OCI-LY7 (cell line): Measurements from ENCODE around the gene GPRC5A. TPM values are rescaled to one million over a fixed set of nuclear protein-coding genes. Genes with fewer than 3 reads are reported as not detected.

Experiments used
- BruUV-seq: library from RNA; stranded (reverse); fragments of 400-500 nt; replicated peaks from 2 replicates; lab custom pipeline; 2021; lab: Mats Ljungman, UMichigan
- CTCF ChIA-PET: fragments of 300-600 bp; sonication (Branson Sonifier 250); formaldehyde crosslinking; loops from one replicate; lab custom pipeline; 2022; ENCODE audit warnings: antibody characterized with exemption; ENCODE audit not compliant: unreplicated experiment; lab: Charles Lee
- POLR2A ChIA-PET: fragments of 300-600 bp; sonication (Branson Sonifier 250); formaldehyde crosslinking; loops from one replicate; lab custom pipeline; 2022; ENCODE audit warnings: antibody characterized with exemption; lab: Charles Lee
- DNase-seq: peaks from one replicate; pipeline ENCODE4 v3.0.0-alpha.2; 2015; ENCODE audit warnings: low spot score
- H2AFZ ChIP-seq: fragments of 200-600 bp; sonication (generic), shearing (Covaris generic); 2 replicates; pipeline ENCODE4 v1.6.1; 2014; ENCODE audit warnings: mild to moderate bottlenecking, antibody characterized with exemption, low read length, moderate library complexity
- H3K27ac ChIP-seq: fragments of 200-600 bp; sonication (generic); 2 replicates; pipeline ENCODE4 v1.5.1; 2014; ENCODE audit warnings: mixed run types, low read depth, mild to moderate bottlenecking, moderate library complexity, low read length, inconsistent platforms; ENCODE audit not compliant: poor library complexity, severe bottlenecking
- H3K36me3 ChIP-seq: fragments of 200-600 bp; sonication (generic); 2 replicates; pipeline ENCODE4 v1.6.1; 2014; ENCODE audit warnings: mild to moderate bottlenecking, antibody characterized with exemption, low read length, moderate library complexity, mixed read lengths; ENCODE audit not compliant: insufficient read depth
- H3K4me1 ChIP-seq: fragments of 200-600 bp; sonication (generic); 2 replicates; pipeline ENCODE4 v1.5.1; 2014; ENCODE audit warnings: mild to moderate bottlenecking, low read length; ENCODE audit not compliant: insufficient read depth, poor library complexity, severe bottlenecking
- H3K4me2 ChIP-seq: fragments of 200-600 bp; sonication (generic); 2 replicates; pipeline ENCODE4 v1.6.1; 2014; ENCODE audit warnings: mild to moderate bottlenecking, low read length
- H3K4me3 ChIP-seq: fragments of 200-600 bp; sonication (generic); 2 replicates; pipeline ENCODE4 v1.5.1; 2014; ENCODE audit warnings: mild to moderate bottlenecking, low read depth, low read length; ENCODE audit not compliant: poor library complexity, severe bottlenecking
- H3K79me2 ChIP-seq: fragments of 200-600 bp; sonication (generic); 2 replicates; pipeline ENCODE4 v1.6.1; 2016; ENCODE audit warnings: low read depth, mild to moderate bottlenecking, low read length, moderate library complexity, mixed read lengths; ENCODE audit not compliant: insufficient read depth
- H3K9me2 ChIP-seq: fragments of 200-600 bp; sonication (generic); 2 replicates; pipeline ENCODE4 v1.6.1; 2016; ENCODE audit warnings: mild to moderate bottlenecking, low read length, mixed read lengths; ENCODE audit not compliant: insufficient read depth
- H3K9me3 ChIP-seq: fragments of 200-600 bp; sonication (generic); 2 replicates; pipeline ENCODE4 v1.6.1; 2014; ENCODE audit warnings: mild to moderate bottlenecking, mixed run types, low read length, mixed read lengths
- H4K20me1 ChIP-seq: fragments of 200-600 bp; sonication (generic); 2 replicates; pipeline ENCODE4 v1.6.1; 2014; ENCODE audit warnings: mild to moderate bottlenecking, antibody characterized with exemption, low read length, moderate library complexity, mixed read lengths; ENCODE audit not compliant: insufficient read depth
- EZH2phosphoT487 ChIP-seq: fragments of 200-600 bp; sonication (generic); IDR thresholded peaks from 2 replicates; pipeline ENCODE4 v1.6.1; 2018; ENCODE audit warnings: low read depth, borderline replicate concordance, mild to moderate bottlenecking, mixed run types, antibody characterized with exemption, low read length, moderate library complexity, mixed read lengths
- intact Hi-C: fragments of 100-400 bp; cut with micrococcal nuclease; formaldehyde crosslinking; loops from one replicate; pipeline ENCODE4 v1.10.0; 2022; ENCODE audit not compliant: unreplicated experiment
- total RNA-seq, 2 experiments: library from RNA; depleted of rRNA in 1 of 2; stranded (reverse); fragments of >200 nt in 1 of 2; shearing (Covaris generic) in 1 of 2; gene quantifications; 2 replicates each; pipeline ENCODE4 v1.2.3, GENCODE V29; 2014 to 2022
- TF ChIP-seq, protein P1 (sequence below): fragments of 200-600 bp; sonication (generic); conservative IDR thresholded peaks from 2 replicates; pipeline ENCODE4 v1.5.1; 2014; ENCODE audit warnings: mild to moderate bottlenecking, antibody characterized with exemption, low read length, moderate library complexity, mixed read lengths

GPRC5A gene
- total RNA-seq, 2 experiments from 2014 or later = 0.25 TPM; not detected in 1

DNA sequence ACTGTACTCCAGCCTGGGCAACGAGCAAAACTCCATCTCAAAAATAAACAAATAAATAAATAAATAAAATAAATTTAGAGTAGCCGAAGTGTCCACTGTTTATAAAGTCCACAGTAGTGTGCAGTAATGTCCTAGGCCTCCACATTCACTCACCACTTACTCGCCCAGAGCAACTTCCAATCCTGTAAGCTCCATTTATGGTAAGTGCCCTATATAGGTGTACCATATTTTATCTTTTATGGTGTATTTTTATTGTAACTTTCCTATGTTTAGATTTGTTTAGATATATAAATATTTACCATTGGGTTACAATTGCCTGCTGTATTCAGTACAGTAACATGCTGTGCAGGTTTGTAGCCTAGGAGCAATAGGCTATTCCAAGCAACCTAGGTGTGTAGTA lies 37.9 kb upstream of the GPRC5A start:
- Histone ChIP-seq H3K9me3 (no peaks in the 10 kb centered on the region), H3K79me2 (no peaks in the 10 kb centered on the region), H3K27ac (no peak overlapping the region), H4K20me1 (no peaks in the 10 kb centered on the region), H2AFZ (no peak overlapping the region), H3K4me2 (no peak overlapping the region), H3K4me1 (no peaks in the 10 kb centered on the region), H3K9me2 (no peaks in the 10 kb centered on the region), H3K4me3 (no peak overlapping the region), H3K36me3 (peaks cover 3% of the 10 kb centered on the region; the same call in 1 of the 2 replicates)
- no TSS peak for BruUV-seq
- POLR2A ChIA-PET = interaction anchor here (0.7 kb wide), 1 partner anchor 11 kb away, joined by 3 read pairs; no protein-coding TSS in a partner anchor
- no peak for DNase-seq
- intact Hi-C loops = no loop called here
- TF ChIP-seq EZH2phosphoT487 = no peak
- TF ChIP-seq, protein P1, sequence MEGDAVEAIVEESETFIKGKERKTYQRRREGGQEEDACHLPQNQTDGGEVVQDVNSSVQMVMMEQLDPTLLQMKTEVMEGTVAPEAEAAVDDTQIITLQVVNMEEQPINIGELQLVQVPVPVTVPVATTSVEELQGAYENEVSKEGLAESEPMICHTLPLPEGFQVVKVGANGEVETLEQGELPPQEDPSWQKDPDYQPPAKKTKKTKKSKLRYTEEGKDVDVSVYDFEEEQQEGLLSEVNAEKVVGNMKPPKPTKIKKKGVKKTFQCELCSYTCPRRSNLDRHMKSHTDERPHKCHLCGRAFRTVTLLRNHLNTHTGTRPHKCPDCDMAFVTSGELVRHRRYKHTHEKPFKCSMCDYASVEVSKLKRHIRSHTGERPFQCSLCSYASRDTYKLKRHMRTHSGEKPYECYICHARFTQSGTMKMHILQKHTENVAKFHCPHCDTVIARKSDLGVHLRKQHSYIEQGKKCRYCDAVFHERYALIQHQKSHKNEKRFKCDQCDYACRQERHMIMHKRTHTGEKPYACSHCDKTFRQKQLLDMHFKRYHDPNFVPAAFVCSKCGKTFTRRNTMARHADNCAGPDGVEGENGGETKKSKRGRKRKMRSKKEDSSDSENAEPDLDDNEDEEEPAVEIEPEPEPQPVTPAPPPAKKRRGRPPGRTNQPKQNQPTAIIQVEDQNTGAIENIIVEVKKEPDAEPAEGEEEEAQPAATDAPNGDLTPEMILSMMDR = no peak
- CTCF ChIA-PET = no interaction called here

DNA sequence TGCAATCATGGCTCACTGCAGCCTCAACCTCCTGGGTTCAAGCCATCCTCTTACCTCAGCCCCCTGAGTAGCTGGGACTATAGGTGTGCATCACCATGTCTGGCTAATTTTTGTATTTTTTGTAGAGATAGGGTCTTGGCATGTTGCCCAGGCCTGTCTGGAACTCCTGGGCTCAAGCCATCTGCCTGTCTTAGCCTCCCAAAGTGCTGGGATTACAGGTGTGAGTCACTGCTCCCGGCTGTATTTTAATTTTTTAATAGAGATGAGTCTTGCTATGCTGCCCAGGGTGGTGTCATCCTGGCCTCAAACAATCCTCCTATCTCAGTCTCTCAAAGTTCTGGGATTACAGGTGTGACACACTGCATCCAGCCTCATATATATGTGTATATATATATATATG lies 31.7 kb upstream of the GPRC5A start:
- Histone ChIP-seq H3K36me3 (no peaks in the 10 kb centered on the region), H3K9me2 (no peaks in the 10 kb centered on the region), H3K4me2 (no peak overlapping the region), H3K27ac (no peak overlapping the region), H4K20me1 (no peaks in the 10 kb centered on the region), H3K79me2 (no peaks in the 10 kb centered on the region), H3K4me3 (no peak overlapping the region), H2AFZ (no peak overlapping the region), H3K4me1 (no peaks in the 10 kb centered on the region), H3K9me3 (no peaks in the 10 kb centered on the region)
- DNase-seq = no peak
- POLR2A ChIA-PET = no interaction called here
- BruUV-seq = no TSS peak
- TF ChIP-seq, protein P1 = no peak
- TF ChIP-seq EZH2phosphoT487 = no peak
- CTCF ChIA-PET = no interaction called here
- intact Hi-C loops = no loop called here

DNA sequence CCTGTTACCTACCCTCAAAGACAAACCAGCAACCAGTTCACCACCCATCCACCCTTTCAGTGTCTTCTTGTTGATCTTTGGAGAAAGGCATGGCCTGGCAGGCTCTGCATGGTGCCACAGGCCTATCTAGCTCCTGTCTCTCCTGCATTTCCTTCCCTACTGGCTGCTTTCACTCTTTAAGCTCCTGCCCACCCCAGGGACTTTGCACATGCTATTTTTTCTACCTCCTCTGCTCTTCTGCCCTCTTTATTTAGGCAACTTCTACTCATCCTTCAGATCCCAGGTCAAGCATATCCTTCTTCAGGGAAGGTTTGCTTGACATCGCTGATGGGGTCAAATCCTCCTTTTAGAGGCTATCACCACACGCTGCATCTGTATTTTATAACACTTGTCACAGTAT lies 27.1 kb upstream of the GPRC5A start:
- no TSS peak for BruUV-seq
- Histone ChIP-seq H3K79me2 (no peaks in the 10 kb centered on the region), H3K9me3 (no peaks in the 10 kb centered on the region), H3K4me1 (no peaks in the 10 kb centered on the region), H3K4me2 (no peak overlapping the region), H4K20me1 (no peaks in the 10 kb centered on the region), H3K4me3 (no peak overlapping the region), H2AFZ (no peak overlapping the region), H3K36me3 (no peaks in the 10 kb centered on the region), H3K27ac (no peak overlapping the region), H3K9me2 (no peaks in the 10 kb centered on the region)
- intact Hi-C loops = no loop called here
- no peak for DNase-seq
- POLR2A ChIA-PET = no interaction called here
- no peak for TF ChIP-seq EZH2phosphoT487
- TF ChIP-seq, protein P1 = no peak
- CTCF ChIA-PET = no interaction called here
